Measurements from ENCODE around the gene CD8B. TPM values are rescaled to one million over a fixed set of nuclear protein-coding genes. Genes with fewer than 3 reads are reported as not detected.

The CD8B gene
- total and polyA plus RNA-seq, 2 of the 8 experiments (the other 6 are each of a cell fraction or from before 2014, with no cell fraction given) = 0.35 to 0.63 TPM

DNA sequence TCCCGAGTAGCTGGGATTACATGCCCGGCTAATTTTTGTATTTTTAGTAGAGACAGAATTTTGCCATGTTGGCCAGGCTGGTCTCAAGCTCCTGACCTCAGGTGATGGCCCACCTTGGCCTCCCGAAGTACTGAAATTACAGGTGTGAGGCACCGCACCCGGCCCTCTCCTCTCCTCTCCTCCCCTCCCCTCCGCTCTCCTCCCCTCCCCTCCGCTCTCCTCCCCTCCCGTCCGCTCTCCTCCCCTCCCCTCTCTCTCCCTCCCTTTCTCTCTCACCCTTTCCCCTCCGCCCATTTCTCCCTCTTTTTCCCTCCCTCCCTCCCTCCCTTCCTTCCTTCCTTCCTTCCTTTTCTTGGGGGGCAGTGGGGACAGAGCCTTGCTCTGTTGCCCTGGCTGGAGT lies 28.4 kb downstream of the CD8B start (continued):
- TF ChIP-seq GABPA (IDR thresholded peaks at IDR 0.05; ENCODE audit: borderline replicate concordance, insufficient read depth, low read length) (no peak), USF2 (IDR thresholded peaks at IDR 0.05; ENCODE audit: low read length) (no peak)

All from H1 (cell line).